Iris pigment epithelial cell (primary cell): ENCODE results near the gene BRCA1.
"Not testable (repeated sequence)": the region's sequence is repeated elsewhere in the genome, so short reads cannot be mapped to it uniquely, and the experiment has no call there.

ENCODE experiments used
- DNase-seq: peaks from one replicate; pipeline ENCODE4 v3.0.0-alpha.2; 2011; ENCODE audit warnings: low read depth

BRCA1 gene

DNA sequence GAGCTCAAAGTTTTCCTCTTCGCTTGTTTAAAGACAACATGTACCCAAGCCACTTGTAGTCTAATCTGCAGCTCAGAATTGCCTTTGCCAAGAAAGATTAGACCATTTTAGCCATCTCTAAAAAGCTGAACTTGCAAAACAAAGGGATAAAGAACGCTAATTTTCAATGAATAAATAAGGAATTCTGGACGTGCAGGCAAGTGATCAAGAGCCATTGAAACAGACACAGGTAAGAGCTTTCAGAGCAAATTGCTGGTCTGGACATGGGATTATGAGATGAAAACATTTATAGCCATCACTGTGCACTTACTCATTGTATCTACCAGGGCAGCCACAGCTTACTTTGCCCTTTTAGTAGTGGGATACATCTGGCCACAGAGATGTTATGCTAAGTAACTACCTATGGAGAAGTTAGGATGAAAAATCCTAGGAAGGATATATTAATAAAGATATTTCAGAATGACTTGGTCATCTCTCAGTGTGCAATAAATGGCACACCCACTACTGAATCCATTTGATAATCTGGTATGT lies 55.7 kb downstream of the BRCA1 start:
- DNase-seq, result no peak

DNA sequence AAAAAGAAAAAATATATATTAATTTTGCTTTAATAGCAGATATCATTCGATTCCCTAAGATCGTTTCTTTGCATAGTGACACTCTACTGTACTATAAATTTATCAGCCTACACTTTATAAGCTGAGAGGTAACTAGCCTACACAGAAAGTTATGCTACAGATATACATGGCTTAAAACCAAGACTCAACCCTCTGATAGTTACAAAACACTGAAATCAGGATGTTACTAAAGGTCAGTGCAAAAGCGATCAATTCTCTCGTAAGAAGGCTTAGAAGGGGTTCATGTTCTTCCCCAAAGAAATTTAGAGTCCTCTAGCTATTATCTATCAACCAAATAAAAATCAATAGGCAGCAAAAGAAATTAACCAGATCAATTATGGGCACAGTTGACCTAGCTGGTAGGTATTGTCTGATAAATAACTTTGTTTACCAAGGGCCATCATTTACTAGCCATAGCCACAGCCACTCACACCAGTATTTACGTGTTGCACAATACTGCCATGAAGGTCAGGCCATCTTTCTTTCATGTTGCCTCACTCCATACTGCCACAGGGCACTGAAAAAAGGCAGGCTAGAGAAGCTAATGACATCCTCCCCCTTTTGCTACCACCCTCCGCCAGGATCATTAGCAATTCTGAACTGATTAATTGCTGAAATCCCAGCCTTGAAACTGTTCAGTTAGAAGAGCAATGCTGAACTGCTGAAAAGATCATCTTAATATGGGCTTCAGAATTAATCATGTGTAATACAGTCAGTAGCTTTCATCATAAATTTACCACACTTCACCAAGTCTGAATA lies 56.4 kb downstream of the BRCA1 start:
- peak; percentile 34 for DNase-seq

DNA sequence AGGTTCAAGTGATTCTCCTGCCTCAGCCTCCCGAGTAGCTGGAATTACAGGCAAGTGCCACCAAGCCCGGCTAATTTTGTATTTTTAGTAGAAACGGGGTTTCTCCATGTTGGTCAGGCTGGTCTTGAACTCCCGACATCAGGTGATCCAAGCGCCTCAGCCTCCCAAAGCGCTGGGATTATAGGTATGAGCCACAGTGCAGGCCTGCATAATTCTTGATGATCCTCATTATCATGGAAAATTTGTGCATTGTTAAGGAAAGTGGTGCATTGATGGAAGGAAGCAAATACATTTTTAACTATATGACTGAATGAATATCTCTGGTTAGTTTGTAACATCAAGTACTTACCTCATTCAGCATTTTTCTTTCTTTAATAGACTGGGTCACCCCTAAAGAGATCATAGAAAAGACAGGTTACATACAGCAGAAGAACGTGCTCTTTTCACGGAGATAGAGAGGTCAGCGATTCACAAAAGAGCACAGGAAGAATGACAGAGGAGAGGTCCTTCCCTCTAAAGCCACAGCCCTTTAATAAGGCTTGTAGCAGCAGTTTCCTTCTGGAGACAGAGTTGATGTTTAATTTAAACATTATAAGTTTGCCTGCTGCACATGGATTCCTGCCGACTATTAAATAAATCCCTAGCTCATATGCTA lies 62.1 kb downstream of the BRCA1 start:
- no peak for DNase-seq

DNA sequence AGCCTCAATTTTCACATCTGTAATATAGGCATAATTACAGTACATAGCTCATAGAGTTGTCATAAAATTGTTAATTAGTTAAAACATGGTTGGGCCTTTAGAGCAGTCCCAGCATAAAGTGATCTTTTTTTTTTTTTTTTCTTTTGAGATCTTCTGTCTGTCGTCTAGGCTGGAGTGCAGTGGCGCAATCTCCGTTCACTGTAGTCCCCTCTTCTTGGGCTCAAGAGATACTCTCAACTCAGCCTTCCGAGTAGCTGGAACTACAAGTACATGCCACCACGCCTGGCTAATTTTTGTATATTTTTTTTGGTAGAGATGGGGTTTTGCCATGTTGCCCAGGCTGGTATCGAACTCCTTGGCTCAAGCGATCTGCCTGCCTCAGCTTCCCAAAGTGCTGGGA lies 69.1 kb downstream of the BRCA1 start:
- no peak for DNase-seq

DNA sequence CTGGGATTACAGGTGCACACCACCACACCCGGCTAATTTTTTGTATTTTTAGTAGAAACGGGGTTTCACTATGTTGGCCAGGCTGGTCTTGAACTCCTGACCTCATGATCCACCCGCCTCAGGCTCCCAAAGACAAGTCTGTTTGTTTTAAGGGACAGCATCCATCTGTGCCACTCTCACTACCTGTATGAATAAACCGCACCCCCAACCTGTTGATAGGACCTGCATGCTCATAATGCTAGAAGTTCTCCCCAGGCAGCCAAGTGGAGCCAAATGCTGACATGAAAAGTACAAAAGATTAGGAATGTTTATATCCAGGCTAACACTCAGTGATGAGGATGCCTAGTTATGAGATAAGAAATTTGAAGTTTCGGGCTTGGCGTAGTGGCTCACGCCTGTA lies 72.2 kb downstream of the BRCA1 start:
- DNase-seq, result not testable (repeated sequence)

DNA sequence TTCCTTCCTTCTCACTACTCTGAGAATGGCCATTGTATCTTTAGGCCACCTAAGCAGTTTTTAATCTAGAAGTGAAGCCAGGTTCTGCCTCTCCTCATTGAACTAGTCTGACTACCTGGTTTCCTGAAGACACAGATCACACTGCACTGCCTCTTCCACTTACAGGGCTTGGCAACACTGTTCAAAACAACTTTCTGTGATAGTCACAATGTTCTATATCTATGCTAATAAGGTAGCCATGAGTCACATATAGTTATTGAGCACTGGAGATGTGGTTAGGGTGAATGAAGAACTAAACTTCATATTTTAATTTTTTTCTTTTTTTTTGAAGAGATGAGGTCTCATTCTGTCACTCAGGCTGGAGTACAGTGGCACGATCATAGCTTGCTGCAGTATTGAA lies 73.2 kb downstream of the BRCA1 start:
- peak; percentile 27 for DNase-seq

DNA sequence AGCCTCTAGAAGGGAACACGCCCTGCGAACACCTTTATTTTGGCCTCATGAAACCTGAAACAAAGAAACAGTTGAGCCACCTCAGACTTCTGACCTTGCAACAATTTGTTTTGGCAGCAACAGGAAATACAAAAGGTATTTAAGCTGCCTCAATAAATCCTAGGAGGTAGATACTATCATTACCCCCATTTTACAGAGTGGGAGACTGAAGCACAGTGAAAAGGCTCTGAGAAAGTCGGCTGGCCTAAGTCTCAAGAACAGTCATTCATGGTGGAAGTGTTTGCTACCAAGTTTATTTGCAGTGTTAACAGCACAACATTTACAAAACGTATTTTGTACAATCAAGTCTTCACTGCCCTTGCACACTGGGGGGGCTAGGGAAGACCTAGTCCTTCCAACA lies 81.1 kb downstream of the BRCA1 start:
- no peak for DNase-seq

DNA sequence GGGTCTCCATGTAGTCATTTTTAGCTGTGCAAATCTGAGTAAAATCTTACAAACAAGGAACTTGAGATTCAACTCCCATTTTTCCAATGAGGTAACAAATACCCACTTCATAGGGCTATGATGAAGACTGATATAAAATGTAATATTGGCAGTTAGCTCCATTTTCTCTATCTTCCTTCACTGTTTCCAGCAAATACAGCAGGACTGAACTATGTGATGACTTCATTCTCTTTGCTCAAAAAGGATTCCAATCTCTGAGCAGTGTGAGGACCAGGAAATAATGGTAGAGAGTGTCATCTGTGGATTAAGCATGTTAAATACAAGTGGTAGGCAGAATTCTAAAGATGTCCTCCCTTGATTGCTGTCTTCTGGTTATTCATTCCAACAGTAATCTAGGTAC lies 81.9 kb downstream of the BRCA1 start:
- peak; percentile 29 for DNase-seq

DNA sequence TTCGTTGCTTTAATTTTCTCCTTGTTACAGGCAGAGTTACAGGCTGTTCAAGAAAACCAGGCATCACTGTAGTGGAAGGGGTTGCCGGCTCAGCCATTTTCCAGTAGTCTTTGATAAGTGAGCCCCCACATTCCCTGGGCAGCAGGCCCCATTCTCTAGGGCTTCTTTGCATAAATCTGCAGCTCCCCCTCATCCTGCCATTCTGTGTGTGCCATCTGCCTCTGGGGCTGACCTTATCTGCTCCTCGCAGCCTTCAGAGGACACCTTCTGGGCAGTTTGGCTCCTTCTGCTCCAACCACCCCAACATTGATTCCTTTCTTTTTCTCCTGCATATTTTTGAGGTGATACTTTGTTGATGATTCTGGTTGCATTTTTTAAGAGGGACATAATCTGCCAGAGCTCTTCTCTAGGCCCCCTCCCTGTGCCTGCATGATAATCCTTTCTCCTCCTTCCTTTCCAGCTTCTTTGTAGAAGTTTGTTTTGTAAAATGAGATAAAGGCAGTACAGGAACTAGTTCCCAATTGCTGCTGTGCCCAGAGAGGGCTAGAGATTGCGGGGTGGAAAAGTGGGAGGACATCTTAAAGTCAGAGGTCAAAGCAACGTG lies 83.0 kb downstream of the BRCA1 start:
- peak; percentile 1 for DNase-seq

DNA sequence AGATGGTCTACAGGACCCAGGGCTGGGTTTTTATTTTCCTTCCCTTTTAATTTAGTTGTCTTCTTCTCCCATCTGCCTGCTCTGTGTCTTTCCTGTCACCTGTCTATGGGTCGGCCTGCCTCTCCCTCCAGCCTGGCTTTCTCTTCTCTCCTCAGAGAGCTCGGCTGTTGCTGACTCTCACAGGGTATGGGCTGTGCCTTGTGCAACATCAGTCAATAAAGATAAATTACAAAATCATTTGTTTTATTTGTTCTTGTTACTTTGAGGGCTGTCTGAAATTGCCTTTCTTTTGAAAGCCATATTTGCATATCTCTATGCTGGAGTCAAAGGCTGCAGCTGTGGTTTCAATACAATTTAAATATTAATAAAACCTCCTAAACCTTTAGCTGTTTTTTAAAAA lies 84.5 kb downstream of the BRCA1 start:
- no peak for DNase-seq

DNA sequence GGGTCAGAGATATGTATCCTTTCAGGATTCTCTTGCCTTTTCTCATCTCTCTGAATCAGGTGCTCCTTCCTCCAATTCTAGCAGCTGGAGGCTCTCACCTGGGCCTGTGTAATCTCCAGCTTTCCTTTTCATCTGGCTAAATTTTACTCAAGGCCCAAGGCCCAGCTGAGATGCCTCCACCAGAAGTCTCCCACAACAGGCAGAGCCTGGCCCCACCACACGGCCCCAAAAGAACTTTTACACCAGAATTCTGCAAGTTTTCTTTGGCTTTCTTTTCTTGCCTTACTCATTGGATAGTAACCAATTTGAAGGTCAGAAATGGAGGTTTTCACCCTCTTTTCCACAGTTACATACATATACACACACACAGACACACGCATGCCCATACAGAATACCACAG lies 85.5 kb downstream of the BRCA1 start:
- no peak for DNase-seq

DNA sequence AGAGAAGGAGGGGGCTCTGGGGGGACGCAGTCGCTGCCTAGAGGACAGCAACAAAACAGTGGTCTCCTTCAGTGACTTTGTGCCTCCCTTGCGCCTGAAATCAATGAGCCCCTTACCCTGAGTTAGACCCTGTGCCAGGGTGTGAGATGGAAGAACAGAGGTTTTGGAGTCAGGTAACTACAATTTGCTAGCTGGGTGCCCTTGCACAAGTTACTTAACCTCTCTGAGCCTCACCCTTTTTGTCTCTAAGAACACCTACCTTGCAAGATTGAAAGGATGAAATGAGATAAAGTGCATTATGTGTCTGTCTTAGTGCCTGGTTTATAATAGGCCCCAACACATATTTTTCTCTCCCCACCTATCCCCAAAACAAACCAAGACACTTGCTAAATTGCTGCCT lies 90.3 kb downstream of the BRCA1 start:
- no peak for DNase-seq

DNA sequence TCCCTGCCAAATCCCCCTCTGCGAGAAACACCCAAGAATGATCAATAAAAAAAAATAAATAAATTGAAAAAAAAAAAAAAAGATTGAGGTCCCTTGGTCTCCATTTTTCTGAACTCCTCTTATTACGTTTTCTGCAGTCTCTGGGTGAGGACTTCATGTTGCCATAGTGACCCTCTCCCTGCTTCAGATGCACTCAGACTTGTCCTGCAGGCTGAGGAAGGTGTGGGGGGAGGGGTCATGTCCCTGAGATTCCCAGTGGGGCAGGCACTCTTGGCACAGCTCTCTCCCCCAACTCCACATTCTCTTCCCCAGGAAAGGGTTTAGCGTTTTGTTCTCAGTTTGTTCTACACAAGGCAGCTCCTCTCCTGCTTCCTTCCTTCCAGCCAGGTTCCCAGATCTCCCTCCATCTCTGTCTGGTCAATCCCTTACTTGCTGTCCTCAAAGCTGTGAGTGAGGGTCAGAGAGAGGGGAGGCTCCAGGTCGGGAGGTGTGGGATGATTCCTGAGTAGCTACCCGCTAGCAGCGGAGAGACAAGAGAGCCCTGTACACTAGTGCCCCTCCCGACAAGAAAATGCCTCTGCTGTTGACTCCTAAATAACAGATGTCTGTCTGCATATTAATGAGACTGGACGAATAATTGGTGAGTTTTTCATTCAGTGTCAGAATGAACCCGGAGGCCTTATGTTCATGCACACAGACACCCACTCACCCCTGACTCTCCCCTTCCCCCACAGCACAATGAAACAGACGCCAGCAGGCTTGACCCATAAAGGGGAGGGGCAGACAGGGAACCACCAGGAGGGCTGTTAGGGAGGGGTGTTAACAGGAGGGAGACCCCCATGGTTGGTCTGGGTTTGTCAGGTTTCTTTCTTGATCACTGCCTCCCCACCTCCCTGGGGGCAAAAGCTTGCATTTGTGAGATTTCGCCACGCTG lies 90.9 kb downstream of the BRCA1 start:
- DNase-seq, result no peak

DNA sequence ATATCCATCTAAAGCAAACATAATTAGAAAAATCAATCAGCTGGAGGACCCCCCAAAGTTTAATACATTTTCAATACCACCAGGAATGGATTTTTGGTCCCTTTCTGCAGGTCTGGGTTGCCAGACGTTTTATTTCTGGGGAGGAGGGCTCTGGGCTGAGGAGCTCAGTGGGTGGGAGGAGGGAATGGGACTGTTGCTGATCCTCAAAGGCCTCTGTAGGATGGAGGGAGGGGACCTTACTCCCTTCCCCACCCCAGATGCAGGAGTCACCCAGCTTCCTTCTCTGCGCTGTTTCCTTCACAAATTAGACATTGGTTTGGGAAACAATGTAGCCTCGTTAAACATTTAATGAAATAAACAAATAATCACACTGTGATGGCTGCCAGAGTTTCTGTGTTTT lies 93.5 kb downstream of the BRCA1 start:
- no peak for DNase-seq

DNA sequence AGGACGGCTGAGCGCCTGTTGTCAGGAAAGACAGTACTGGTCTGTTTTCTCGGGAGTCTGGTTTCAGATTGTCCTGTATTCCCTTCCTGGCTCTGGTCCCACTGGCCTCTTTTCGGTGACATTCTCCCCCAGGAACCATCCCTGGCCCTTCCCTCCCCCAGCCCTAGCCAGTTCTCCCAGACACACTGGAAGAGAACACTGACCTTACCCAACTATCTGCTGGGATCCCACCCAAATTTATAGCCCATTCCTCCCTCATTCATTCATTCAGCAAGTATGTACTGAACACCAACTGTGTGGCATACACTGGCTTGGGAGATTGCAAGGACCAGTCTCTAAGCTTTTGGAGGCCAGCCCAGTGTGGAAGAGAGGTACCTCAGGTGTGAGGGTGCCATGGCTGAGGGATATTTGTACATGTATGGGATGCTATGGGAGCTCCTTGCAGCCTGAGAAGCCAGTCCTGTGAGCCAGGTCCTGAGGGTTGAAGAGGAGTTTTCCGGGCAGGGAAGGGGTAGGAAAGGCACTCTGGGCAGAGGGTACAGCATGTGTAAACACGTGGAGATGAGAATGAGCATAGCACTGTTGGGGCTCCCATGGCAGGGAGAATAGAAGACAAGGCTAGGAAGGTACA lies 94.9 kb downstream of the BRCA1 start:
- DNase-seq, result no peak

DNA sequence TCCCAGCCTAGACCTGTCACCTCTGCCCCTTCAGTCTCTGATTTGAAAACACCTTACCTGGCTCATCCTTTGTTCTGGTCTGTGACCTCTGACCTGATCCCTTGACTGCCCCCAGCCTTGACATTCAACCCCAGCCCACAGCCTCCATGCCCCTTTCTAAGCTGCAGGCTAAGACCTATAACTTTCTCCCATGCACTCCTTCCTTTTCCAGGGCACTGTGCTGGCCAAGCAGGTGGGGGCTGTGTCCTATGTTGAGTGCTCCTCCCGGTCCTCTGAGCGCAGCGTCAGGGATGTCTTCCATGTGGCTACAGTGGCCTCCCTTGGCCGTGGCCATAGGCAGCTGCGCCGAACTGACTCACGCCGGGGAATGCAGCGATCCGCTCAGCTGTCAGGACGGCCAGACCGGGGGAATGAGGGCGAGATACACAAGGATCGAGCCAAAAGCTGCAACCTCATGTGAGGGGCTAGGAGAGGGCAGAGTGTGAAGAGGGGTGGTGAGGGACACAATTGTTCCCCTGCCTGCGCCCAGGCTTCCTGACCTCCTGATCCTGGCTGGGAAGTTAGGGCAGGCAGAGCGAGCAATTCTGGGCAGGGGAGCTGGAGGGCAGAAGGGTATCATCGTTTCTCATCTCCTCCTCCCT lies 96.8 kb downstream of the BRCA1 start:
- DNase-seq, result no peak

DNA sequence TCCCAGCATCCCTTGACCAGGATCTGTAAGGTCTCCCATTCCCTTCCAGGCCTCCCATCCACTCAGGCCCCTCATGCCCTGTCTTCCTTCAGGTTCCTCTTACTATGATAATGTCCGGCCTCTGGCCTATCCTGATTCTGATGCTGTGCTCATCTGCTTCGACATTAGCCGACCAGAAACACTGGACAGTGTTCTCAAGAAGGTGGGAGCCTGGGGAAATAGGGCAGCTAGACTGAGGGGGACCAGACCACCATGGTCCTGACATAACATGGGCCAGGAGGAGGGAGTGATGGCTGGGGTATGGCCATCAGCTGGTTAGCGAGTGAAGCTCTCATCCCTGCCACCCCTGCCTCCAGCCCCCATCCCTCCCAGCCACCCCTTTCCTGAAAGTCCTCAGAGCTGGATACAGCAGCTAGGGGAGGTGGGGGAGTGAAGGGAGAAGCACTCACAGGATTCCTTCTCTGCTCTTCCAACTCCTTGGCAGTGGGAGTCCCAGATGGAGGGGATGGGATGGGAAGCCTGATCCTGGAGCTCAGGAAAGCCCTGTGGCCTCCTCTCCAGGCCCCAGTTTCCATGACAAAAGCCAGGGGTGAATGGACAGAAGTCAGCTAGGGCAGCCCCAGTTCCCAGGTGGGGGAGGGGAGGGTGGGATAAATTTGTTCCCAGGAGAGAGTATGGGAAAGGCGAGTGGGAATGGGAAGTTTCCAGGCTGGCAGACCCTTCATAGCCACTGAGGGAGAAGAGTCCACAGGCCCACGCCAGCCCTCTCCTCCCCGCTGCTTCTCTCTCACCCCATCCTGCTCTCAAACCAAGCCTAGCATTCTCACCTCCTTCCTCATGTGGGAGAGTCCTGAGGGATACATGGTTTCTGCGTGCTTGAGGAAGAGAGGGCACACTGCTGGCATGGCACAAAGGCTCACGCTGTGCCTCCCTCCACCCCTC lies 97.8 kb downstream of the BRCA1 start:
- DNase-seq, result no peak

DNA sequence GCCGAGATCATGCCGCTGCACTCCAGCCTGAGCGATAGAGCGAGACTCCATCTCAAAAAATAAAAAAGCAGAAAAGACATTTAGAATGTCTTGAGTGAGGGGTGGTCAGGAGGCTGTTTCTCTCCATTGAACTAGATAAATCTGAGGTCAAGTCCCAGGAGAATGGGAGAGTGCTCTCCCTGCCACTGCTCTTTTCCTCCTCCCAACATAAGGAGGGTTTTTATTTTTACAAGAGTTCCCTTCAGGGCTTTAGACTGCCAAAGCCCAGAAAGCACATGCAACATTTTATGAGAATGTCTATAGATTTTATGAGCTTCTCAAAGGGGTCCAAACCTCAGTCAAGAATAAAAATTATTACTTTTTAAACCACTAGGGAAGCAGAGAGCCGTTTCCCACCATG lies 98.6 kb downstream of the BRCA1 start:
- no peak for DNase-seq

DNA sequence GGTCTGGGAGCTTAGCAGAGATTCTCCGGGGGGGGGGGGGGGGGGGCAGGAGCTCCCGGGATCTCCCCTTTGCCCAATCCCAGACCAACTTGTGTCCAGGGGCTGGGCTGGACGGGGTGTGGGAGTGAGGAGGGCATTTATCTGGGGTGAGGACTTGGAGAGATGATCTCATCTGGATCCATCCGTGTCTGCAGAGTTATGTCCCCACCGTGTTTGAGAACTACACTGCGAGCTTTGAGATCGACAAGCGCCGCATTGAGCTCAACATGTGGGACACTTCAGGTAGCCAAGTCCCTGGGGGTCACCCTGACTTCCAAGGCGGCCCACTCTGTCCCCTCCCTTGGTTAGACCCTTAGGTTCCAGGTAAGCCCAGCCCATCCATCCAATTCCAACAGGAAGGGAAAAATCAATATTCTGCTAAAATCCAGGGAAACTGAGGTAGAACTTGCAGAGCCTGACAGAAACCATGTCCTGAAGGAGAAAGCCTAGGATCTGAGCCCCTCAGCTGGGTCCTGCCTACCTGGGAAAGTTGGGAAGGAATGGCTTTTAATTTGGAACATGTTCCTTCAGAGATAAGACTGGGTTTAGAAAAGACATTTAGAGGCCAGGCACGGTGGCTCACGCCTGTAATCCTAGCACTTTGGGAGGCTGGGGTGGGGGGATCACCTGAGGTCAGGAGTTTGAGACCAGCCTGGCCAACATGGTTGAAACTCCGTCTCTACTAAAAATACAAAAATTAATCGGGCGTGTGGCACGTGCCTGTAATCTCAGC lies 99.2 kb downstream of the BRCA1 start:
- no peak for DNase-seq
